Stimulated activated effector memory CD8-positive, alpha-beta T cell treated with anti-CD3 and anti-CD28 coated beads, Interleukin-12 subunit alpha, Interleukin-12 subunit beta, amount 100 ng/mL, for 72 hours (primary cell): Measurements from ENCODE around the gene OBP2B.
A peak's percentile ranks its signal among the peaks of the same experiment; 100 is the strongest.
"Not testable (repeated sequence)": the region's sequence is repeated elsewhere in the genome, so short reads cannot be mapped to it uniquely, and the experiment has no call there.

Experiments used
- ATAC-seq: fragments of 150-1000 bp; cut with Tn5 transposase; 2 replicates; pipeline ENCODE4 v1.10.0; 2021
- DNase-seq, 2 donors: peaks; one replicate each; pipeline ENCODE4 v3.0.0; 2021 to 2022; ENCODE audit warnings: low spot score in 2 of 2
- H3K27ac Mint-ChIP-seq: one replicate; pipeline ENCODE4 v1.8.0; 2022; ENCODE audit warnings: mild to moderate bottlenecking, mixed read lengths
- H3K36me3 Mint-ChIP-seq: one replicate; pipeline ENCODE4 v1.8.0; 2022; ENCODE audit warnings: mild to moderate bottlenecking, mixed read lengths
- H3K4me1 Mint-ChIP-seq: one replicate; pipeline ENCODE4 v1.8.0; 2022; ENCODE audit warnings: mixed read lengths
- H3K4me3 Mint-ChIP-seq: one replicate; pipeline ENCODE4 v1.8.0; 2022; ENCODE audit warnings: mild to moderate bottlenecking, mixed read lengths
- H3K9me3 Mint-ChIP-seq: one replicate; pipeline ENCODE4 v1.8.0; 2022; ENCODE audit warnings: mixed read lengths

Gene OBP2B

DNA sequence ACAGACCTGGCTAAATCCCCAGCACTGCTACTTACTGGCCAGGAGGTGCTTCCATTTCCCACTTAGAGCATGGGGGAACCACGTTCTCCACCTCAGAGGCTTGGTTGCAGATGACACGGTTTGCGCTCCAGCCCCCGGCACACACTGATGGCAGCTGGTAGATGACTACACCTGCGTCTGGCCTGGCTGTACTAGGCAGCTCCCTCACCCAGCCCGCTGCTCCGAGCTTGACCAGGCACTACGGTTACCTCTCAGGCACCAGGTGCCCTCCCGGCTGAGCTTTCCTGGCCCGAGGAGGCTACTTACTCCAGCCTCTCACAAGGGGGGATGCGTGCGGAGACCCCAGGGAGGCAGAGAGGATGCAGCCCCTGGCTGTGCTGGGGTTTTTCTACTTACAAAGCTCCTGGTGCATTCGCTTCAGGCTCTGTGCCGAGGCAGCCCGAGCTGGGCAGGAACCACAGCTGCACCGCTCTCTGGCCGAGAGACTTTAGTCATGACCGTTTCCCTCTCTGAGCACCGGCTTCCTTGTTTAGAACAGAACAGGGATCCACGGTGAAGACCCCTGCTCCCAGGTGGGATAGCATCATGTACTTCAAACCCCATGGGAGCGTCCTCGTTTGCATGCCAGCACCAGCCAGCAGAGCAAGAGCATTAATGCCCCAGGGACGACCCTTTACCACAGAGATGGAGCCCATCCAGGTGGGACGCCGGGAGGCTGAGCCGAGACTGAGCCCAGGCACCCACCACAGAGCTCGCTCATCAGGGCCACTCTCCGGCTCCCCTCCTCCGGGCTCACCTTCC, 37.7 kb downstream of the OBP2B start:
- peak; percentile 37 for ATAC-seq
- Mint-ChIP-seq H3K27ac (no peak overlapping the region), H3K4me3 (no peak overlapping the region), H3K4me1 (no peaks in the 10 kb centered on the region), H3K9me3 (no peaks in the 10 kb centered on the region), H3K36me3 (no peaks in the 10 kb centered on the region)
- no peak for DNase-seq

DNA sequence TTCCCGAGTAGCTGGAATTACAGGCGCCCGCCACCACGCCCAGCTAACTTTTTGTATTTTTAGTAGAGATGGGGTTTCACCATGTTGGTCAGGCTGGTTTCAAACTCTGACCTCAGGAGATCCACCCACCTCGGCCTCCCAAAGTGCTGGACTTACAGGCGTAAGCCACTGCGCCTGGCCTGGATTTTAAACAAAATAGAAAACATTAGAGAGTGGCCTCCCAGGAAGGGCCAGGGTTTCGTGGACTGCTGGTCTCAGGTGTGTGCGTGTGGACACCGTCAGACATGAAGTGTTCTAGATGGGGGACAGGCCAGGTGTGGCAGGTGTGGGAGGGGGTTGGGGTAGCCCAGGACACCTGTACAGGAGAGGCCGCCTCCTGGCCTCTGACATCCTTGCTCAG, 38.3 kb downstream of the OBP2B start:
- H3K36me3 Mint-ChIP-seq, result no peaks in the 10 kb centered on the region
- H3K4me3 Mint-ChIP-seq, result no peak overlapping the region
- H3K4me1 Mint-ChIP-seq, result no peaks in the 10 kb centered on the region

DNA sequence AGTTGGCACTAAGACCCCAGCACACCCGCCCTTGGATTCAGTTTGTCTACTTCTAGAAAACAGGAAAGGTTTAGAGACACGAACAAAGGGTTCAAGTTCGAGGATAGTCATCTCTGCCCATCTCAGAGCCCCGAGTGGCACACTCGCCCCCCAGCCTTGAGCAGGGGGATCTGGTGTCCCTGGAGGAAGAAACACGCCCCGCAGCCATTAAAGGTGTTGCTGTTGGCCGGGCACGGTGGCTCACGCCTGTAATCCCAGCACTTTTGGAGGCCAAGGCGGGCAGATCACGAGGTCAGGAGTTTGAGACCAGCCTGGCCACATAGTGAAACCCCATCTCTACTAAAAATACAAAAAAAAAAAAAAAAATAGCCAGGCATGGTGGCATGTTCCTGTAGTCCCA, 39.4 kb downstream of the OBP2B start:
- not testable (repeated sequence) for DNase-seq, H3K36me3 Mint-ChIP-seq, H3K4me1 Mint-ChIP-seq, ATAC-seq, H3K4me3 Mint-ChIP-seq, H3K9me3 Mint-ChIP-seq, H3K27ac Mint-ChIP-seq

More for the DNA sequence above, 38.3 kb downstream of the OBP2B start:
- Mint-ChIP-seq H3K27ac (no peak overlapping the region), H3K9me3 (no peaks in the 10 kb centered on the region)
- ATAC-seq (no peak), DNase-seq (no peak)

DNA sequence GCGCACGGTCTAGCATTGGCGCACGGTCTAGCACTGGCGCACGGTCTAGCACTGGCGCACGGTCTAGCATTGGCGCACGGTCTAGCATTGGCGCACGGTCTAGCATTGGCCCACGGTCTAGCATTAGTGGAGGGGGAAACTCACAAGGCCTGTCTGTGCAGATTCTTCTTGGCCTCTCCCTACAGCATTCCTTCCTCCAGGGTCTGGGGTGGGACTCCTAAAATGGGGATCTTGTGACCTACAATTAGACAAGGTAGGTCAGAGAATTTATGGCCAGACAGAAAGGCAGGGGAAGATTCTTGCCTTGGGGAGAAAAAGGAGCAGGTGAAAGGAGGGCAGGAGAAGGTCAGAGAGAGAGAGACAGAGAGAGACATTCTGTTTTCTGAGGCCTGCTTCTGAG, 39.9 kb downstream of the OBP2B start:
- Mint-ChIP-seq H3K27ac (no peak overlapping the region), H3K4me3 (no peak overlapping the region), H3K4me1 (no peaks in the 10 kb centered on the region), H3K36me3 (no peaks in the 10 kb centered on the region), H3K9me3 (no peaks in the 10 kb centered on the region)
- ATAC-seq (no peak), DNase-seq (no peak)

DNA sequence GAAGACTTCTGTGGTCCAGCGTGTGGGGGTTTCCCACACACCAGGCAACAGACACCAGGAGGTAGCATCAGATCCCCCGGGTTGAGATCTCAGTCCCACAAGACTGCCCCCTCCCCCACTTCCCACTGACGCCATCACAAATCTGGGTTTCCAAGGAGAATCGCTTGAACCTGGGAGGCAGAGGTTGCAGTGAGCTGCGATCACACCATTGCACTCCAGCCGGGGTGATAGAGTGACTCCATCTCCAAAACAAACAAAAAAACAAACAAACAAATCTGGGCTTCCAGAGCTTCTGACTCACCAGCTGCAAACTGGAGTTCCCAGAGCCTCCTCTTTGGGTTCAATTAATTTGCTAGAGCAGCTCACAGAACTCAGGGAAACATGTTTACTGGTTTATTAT, 40.6 kb downstream of the OBP2B start:
- no peak for ATAC-seq
- no peak for DNase-seq
- no peak overlapping the region for H3K27ac Mint-ChIP-seq
- no peaks in the 10 kb centered on the region for H3K4me1 Mint-ChIP-seq
- H3K9me3 Mint-ChIP-seq, result no peaks in the 10 kb centered on the region
- no peaks in the 10 kb centered on the region for H3K36me3 Mint-ChIP-seq
- no peak overlapping the region for H3K4me3 Mint-ChIP-seq

DNA sequence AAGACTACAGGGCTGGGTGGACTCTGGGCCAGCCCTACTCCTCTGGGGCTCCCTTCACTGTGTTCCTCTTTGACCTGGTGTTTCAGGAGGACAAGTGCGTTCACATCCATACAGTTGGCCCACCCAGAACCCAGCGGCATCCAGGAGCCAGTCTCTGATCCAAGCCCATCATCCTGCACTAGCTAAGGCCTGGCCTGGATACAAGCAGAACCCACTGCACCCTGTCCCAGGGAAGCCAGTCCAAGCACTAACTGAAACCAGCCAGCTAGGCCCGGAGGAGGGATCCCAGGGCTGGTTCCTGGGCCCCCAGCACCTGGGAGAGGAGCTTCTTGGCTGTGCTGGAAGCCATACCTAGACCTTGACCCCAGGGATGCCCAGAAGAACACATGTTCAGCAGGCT, 41.3 kb downstream of the OBP2B start:
- no peak overlapping the region for H3K27ac Mint-ChIP-seq
- ATAC-seq (no peak), DNase-seq (no peak)
- H3K36me3 Mint-ChIP-seq, result no peaks in the 10 kb centered on the region
- no peaks in the 10 kb centered on the region for H3K9me3 Mint-ChIP-seq
- H3K4me3 Mint-ChIP-seq, result no peak overlapping the region
- no peaks in the 10 kb centered on the region for H3K4me1 Mint-ChIP-seq

DNA sequence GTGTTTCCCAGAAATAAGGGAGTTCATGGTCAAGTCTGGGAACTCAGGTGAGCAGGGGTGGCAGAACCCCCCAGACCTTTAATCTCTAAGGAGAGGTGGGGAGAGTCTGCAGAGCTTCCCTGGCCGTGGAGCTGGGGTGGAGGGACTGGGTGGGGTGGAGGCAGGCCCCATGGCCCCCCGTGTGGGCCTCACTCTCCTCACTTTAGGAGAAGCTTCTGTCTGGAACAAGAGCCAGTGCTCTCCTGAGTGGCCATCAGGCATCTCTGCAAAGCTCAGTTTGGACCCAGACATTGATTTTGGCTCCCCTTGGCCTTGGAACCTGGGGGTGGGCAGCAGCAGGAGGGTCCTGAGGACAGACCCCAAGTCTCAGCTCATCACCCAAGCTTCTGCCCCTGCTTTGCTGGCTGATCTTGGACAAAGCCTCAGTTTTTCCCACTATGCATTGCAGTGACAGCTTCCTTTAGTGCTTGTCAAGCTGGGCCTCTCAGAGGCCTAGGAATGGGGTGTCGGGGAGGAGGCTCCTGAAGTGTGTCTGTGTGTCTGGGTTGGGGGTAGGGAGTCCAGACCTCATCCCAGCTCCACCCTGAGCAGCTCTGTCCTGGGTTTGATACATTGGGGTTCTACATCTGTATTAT, 41.8 kb downstream of the OBP2B start:
- H3K4me1 Mint-ChIP-seq, result no peaks in the 10 kb centered on the region
- H3K27ac Mint-ChIP-seq, result no peak overlapping the region
- no peak overlapping the region for H3K4me3 Mint-ChIP-seq
- H3K36me3 Mint-ChIP-seq, result no peaks in the 10 kb centered on the region
- no peaks in the 10 kb centered on the region for H3K9me3 Mint-ChIP-seq
- DNase-seq (no peak), ATAC-seq (no peak)

DNA sequence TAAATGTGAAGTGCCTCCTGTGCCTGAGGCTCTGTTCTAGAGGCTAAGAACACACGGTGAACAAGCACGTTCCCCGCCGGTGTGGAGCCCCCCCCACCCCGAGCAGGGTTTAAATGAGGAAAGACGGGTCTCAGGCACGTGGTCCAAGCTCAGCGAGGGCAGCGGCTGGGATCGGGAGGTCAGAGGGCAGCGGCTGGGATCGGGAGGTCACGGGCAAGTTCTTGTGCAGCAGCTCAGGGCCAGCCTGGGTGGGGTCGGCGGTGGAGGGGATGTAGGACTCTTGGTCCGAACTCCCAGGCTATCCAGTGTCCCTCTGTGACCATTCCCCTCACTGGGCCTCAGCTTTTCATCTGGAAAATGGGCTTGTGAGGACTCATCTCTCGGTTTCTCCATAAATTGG, 42.7 kb downstream of the OBP2B start:
- ATAC-seq (no peak), DNase-seq (no peak)
- Mint-ChIP-seq H3K4me1 (peaks cover 5% of the 10 kb centered on the region), H3K36me3 (peaks cover 5% of the 10 kb centered on the region), H3K4me3 (no peak overlapping the region), H3K27ac (no peak overlapping the region), H3K9me3 (no peaks in the 10 kb centered on the region)

DNA sequence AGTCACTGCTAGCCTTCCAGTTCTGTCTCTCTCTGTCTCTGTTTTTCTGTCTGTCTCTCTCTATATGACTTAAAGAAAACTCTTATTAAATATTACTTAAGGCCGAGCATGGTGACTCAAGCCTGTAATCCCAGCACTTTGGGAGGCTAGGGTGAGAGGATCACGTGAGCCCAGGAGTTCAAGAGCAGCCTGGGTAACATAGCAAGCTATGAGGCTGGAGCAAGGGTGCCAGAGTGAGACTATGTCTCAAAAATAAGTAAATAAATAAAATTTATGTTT, 43.7 kb downstream of the OBP2B start:
- Mint-ChIP-seq H3K36me3 (peaks cover 6% of the 10 kb centered on the region), H3K9me3 (no peaks in the 10 kb centered on the region), H3K4me3 (no peak overlapping the region), H3K27ac (no peak overlapping the region), H3K4me1 (peaks cover 11% of the 10 kb centered on the region)
- DNase-seq (no peak), ATAC-seq (no peak)

DNA sequence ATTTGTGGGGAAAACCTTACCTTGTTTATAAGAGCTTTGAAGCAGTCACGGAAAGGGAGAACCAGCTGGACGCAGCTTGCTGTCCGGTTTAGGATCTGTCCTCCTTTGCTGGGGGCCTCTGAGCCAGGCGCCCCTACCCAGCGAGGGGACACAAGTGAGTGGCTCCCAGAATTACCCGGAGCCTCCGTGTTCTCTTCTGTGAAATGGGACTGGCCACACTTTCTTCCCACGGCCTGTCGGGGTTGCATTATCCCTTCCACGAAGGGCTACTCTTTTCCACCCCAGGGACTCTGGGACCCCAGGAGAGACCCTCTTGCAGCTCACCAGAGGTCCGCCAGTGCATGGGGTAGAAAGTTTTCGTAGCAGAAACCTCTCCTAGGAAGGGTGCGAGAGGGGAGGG, 44.9 kb downstream of the OBP2B start:
- DNase-seq (no peak), ATAC-seq (no peak)
- Mint-ChIP-seq H3K4me3 (peak overlapping the region; percentile 73), H3K27ac (no peak overlapping the region), H3K4me1 (peaks cover 11% of the 10 kb centered on the region), H3K9me3 (no peaks in the 10 kb centered on the region), H3K36me3 (peaks cover 6% of the 10 kb centered on the region)

DNA sequence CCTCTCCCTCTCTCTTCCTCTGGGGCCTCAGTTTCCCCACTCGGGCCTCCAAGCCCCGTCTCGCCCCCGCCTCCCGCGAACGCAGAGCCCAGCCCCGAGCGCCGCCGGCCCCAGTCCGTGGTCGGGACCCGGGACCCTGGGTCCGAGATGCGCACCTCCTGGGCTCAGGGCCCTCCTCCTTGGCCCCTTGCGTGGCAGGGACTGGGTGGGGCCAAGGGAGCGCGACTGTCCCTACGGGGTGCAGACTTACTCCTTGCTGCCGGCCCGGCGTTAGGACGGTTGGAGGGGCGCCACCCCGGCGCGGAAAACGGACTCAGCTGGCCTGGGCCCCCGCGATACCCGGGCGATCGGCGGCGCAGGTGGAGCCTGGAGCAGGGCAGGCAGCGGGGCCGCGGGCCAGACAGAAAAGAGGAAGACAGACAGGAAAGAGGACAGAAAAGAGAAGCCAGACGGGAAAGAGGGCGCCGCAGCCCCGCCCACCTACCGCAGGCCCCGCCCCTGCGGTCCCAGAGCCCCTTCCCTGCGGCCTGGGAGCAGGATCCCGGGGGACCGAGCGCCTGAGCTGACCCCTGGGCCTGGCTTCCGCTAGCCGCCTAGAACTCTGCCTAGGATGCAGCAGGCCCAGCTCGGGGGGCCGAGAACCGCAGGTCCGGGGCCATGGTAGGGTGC, 45.4 kb downstream of the OBP2B start, which contains the start of gene GBGT1:
Gene GBGT1 (minus strand): TSS at position 411 of the 669 bp plus-strand sequence. CDS start 1,502 bp downstream, outside the sequence.
- Mint-ChIP-seq H3K9me3 (no peaks in the 10 kb centered on the region), H3K27ac (peak within 1 kb of the TSS; percentile 37), H3K4me1 (peaks cover 11% of the 10 kb centered on the region), H3K4me3 (peak within 1 kb of the TSS; percentile 73), H3K36me3 (peaks cover 6% of the 10 kb centered on the region)
- peak; percentile 71 for ATAC-seq
- peak in 1 of 2 donors; percentile 59 for DNase-seq

DNA sequence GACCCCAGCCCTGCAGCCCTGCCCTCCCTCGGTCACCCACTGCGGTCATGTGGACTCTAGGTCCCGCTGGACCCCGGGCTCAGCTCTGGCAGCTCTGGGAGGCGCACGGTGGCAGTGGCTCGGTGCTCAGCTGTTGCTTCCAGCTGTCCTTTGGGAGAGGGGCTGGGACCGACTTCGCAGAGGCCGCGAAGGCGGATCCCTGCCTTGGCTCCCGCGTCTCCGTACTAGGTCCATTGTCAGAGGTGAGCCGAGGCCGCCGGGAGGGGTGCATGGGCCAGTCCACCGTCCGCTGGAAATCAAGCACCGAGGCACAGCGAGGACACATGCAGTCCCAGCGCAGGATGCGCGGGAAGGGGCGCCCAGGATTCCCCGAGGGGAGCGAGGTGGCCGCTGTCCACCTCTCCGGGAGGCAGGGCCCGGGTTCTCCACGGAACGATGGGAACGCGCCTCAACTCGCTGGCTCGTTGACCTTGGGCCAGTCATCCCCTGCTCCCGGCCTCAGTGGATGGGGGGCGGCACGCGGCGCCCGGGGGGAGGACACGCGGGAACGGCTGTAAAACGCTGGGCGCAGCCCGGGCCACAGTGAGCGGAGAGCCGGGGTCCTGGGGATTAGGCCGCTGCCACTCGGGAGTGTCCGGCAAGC, 46.1 kb downstream of the OBP2B start:
- Mint-ChIP-seq H3K27ac (no peak overlapping the region), H3K36me3 (peaks cover 6% of the 10 kb centered on the region), H3K4me1 (peaks cover 11% of the 10 kb centered on the region), H3K4me3 (peak overlapping the region; percentile 73), H3K9me3 (no peaks in the 10 kb centered on the region)
- no peak for ATAC-seq
- peak in 1 of 2 donors; percentile 45 for DNase-seq

DNA sequence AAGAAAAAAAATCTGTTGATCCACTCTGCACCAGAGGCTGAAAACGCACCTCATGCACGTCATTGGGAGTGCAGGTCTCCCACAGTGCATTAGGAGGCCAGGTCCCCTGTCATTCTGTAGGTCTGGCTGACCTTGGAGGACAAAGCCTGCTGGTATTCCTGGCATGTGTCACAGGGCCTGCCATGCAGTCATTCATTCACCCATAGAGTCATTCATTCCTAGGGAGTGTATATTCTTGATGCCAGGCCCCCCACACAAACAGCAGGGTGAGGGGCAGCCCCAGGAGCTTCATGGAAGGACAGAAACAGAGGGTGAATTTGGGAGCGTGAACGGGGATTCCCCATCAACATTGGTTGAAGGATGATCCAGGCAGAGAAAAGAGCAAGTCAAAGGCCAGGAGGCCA, 47.5 kb downstream of the OBP2B start:
- DNase-seq (no peak), ATAC-seq (no peak)
- no peak overlapping the region for H3K27ac Mint-ChIP-seq
- H3K9me3 Mint-ChIP-seq, result no peaks in the 10 kb centered on the region
- H3K36me3 Mint-ChIP-seq, result peaks cover 6% of the 10 kb centered on the region
- H3K4me1 Mint-ChIP-seq, result peaks cover 11% of the 10 kb centered on the region
- H3K4me3 Mint-ChIP-seq, result peak overlapping the region; percentile 35

DNA sequence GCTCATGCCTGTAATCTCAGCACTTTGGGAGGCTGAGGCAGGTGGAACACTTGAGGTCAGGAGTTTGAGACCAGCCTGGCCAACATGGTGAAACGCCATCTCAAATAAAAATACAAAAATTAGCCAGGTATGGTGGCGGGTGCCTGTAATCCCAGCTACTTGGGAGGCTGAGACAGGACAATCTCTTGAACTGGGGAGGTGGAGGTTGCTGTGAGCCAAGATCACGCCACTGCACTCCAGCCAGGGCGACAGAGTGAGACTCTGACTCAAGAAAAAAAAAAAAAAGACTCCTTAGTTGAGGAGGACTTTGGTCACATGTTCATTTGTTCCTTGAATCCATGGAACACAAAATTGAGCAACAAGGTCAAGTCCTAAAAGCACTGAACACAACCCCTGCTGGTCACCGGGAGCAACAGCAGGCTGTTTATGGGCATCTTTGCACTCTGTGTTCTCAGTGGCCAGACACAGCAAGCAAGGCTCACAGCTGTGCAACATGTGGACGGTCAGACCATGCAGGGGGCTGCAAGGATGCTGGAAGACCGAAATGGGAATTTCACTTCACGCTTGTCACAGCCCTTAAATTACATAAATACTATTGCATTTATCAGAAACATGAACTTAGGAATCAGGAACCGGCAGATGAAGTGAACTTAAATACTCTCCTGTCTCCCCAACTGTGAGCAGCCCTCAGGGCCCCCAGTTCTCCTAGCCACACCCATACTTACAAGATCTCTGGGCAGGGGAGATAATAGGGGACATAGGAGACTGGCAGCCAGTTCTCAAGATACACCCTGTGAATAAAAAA, 48.1 kb downstream of the OBP2B start:
- peaks cover 6% of the 10 kb centered on the region for H3K36me3 Mint-ChIP-seq
- H3K4me1 Mint-ChIP-seq, result peaks cover 11% of the 10 kb centered on the region
- H3K4me3 Mint-ChIP-seq, result peak overlapping the region; percentile 35
- DNase-seq (no peak), ATAC-seq (peak; percentile 66)
- H3K27ac Mint-ChIP-seq, result no peak overlapping the region
- H3K9me3 Mint-ChIP-seq, result no peaks in the 10 kb centered on the region

DNA sequence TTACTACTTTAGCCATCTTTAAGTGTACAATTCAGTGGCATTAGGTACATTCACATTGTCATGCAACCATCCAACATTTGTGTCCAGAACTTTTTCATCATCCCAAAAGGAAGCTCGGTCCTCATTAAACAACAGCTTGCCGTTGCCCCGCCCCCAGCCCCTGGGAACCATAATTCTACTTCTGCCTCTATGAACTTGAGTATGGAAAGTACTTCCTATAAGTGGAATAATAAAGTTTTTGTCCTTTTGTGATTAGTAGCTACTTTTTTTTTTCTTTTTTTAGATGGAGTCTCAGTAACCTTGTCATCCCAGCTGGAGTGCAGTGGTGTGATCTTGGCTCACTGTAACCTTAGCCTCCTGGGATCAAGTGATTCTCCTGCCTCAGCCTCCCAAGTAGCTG, 50.4 kb downstream of the OBP2B start:
- H3K4me1 Mint-ChIP-seq, result peaks cover 11% of the 10 kb centered on the region
- DNase-seq (no peak), ATAC-seq (no peak)
- H3K27ac Mint-ChIP-seq, result no peak overlapping the region
- H3K4me3 Mint-ChIP-seq, result no peak overlapping the region
- peaks cover 6% of the 10 kb centered on the region for H3K36me3 Mint-ChIP-seq
- no peaks in the 10 kb centered on the region for H3K9me3 Mint-ChIP-seq
